Fibroblast of the aortic adventitia (primary cell): ENCODE results near the gene HTR2C. TPM values are rescaled to one million over a fixed set of nuclear protein-coding genes. Genes with fewer than 3 reads are reported as not detected.
"Not testable (repeated sequence)": the region's sequence is repeated elsewhere in the genome, so short reads cannot be mapped to it uniquely, and the experiment has no call there.

ENCODE experiments used
- DNase-seq: peaks from one replicate; pipeline ENCODE4 v3.0.0-alpha.2; 2010; ENCODE audit warnings: low read depth
- H3K4me3 ChIP-seq: 2 replicates; pipeline ENCODE4 v1.5.1; 2011; ENCODE audit warnings: low read depth, mild to moderate bottlenecking, control low read depth, low read length, moderate library complexity
- CTCF ChIP-seq: IDR thresholded peaks from 2 replicates; pipeline ENCODE4 v1.5.1; 2011; ENCODE audit warnings: mild to moderate bottlenecking, low read length, control low read depth, inconsistent platforms; ENCODE audit not compliant: insufficient read depth
- total RNA-seq: library from RNA; depleted of rRNA; stranded (reverse); fragments of >200 nt; gene quantifications from 2 replicates; pipeline ENCODE4 v1.2.3, GENCODE V29; 2012; ENCODE audit warnings: low replicate concordance

Gene HTR2C
- total RNA-seq, 1 donor, result not detected

- no peak for TF ChIP-seq CTCF
- H3K4me3 ChIP-seq, result no peak overlapping the region
- DNase-seq, result no peak
Observed at GRCh38 chrX:114584983-114585842, 1.3 kb downstream of the HTR2C start.

GRCh38 chrX:114591121-114591520, 7.2 kb downstream of the HTR2C start:
- no peak overlapping the region for H3K4me3 ChIP-seq
- TF ChIP-seq CTCF, result no peak
- DNase-seq, result no peak

GRCh38 chrX:114599305-114599704, 15.4 kb downstream of the HTR2C start:
- TF ChIP-seq CTCF, result no peak
- H3K4me3 ChIP-seq, result no peak overlapping the region
- DNase-seq, result no peak

GRCh38 chrX:114599911-114600310, 16.0 kb downstream of the HTR2C start:
- DNase-seq, result no peak
- no peak overlapping the region for H3K4me3 ChIP-seq
- no peak for TF ChIP-seq CTCF

- not testable (repeated sequence) for DNase-seq, H3K4me3 ChIP-seq
Observed at GRCh38 chrX:114606619-114607018, 22.7 kb downstream of the HTR2C start.

- no peak overlapping the region for H3K4me3 ChIP-seq
- peak; percentile 82 for TF ChIP-seq CTCF
- peak; percentile 69 for DNase-seq
Observed at GRCh38 chrX:114611018-114611619, 27.2 kb downstream of the HTR2C start.

- no peak for TF ChIP-seq CTCF
- no peak for DNase-seq
- H3K4me3 ChIP-seq, result no peak overlapping the region
Observed at GRCh38 chrX:114615765-114616164, 31.9 kb downstream of the HTR2C start.
